Right lobe of liver (tissue), 4 donors: ENCODE data around the gene KCTD10.

Experiments used
- POLR2A ChIP-seq: fragments of 450-650 bp; IDR thresholded peaks from one replicate; pipeline ENCODE4 v1.6.1; 2017; ENCODE audit warnings: antibody characterized with exemption, mild to moderate bottlenecking
- TF ChIP-seq, protein P1 (sequence below), 4 donors: fragments of 200-600 bp in 3 of 4; fragments of 450-650 bp in 1 of 4; IDR thresholded peaks; one replicate each; pipeline versions ENCODE4 v1.5.1 to v1.8.0; 2016 to 2022; ENCODE audit warnings: antibody characterized with exemption in 4 of 4, mild to moderate bottlenecking in 2 of 4
- donor health status: DM: no; HTN: no; CAD: no.
- donor health status: DM: no; HTN: no; CAD: no.
- donor health status: DM: no; HTN: yes; CAD: no.

DNA sequence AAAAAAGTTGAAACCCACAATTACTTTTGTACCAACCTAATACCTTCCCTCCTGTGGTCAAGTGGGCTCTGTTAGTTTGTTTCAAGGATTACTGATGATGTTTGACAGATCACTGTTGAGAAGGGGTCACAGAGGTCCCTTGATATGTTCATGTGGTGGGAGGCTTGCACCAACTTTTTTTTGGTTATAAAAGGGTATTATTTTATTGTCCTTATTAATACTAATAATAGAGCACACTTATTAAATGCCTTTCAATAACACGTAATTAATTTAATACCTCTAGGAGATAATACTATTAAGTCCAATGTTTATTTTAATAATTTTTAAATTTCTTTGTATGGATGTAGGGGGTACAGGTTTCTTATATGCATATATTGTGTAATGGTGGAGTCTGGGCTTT, 4.8 kb upstream of the KCTD10 start:
- TF ChIP-seq, protein P1, sequence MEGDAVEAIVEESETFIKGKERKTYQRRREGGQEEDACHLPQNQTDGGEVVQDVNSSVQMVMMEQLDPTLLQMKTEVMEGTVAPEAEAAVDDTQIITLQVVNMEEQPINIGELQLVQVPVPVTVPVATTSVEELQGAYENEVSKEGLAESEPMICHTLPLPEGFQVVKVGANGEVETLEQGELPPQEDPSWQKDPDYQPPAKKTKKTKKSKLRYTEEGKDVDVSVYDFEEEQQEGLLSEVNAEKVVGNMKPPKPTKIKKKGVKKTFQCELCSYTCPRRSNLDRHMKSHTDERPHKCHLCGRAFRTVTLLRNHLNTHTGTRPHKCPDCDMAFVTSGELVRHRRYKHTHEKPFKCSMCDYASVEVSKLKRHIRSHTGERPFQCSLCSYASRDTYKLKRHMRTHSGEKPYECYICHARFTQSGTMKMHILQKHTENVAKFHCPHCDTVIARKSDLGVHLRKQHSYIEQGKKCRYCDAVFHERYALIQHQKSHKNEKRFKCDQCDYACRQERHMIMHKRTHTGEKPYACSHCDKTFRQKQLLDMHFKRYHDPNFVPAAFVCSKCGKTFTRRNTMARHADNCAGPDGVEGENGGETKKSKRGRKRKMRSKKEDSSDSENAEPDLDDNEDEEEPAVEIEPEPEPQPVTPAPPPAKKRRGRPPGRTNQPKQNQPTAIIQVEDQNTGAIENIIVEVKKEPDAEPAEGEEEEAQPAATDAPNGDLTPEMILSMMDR (IDR thresholded peaks at IDR 0.05): no peak
- TF ChIP-seq POLR2A: no peak
